ENCODE measurements around the gene PCSK6. TPM values are rescaled to one million over a fixed set of nuclear protein-coding genes. Genes with fewer than 3 reads are reported as not detected.

Gene PCSK6
- total and polyA plus RNA-seq, 2 of the 8 experiments (the other 6 are each of a cell fraction or from before 2014, with no cell fraction given), result 1.9 to 4.0 TPM

- WGBS, 2 experiments (ENCODE audit: extremely low coverage in 1 of 2, insufficient coverage in 1 of 2, insufficient read length in 1 of 2, insufficient replicate concordance in 2 of 2, low coverage in 1 of 2, low lambda C conversion rate in 2 of 2, missing lambda C conversion rate in 1 of 2), result 91% methylated on average over 14 of the region's 14 CpGs; no CpG with 5 or more reads in 1 of the 2 experiments
- no peak overlapping the region for H3K27ac ChIP-seq (ENCODE audit: low read depth, low read length)
- H2BK12ac ChIP-seq (ENCODE audit: low read depth, low read length), result no peak overlapping the region
- no peak overlapping the region for H2BK15ac ChIP-seq (ENCODE audit: low read length)
- H2BK20ac ChIP-seq (ENCODE audit: low read length), result no peak overlapping the region
- no peaks in the 10 kb centered on the region for H3K9me3 ChIP-seq (ENCODE audit: insufficient read depth in 2 of 2, low read depth in 1 of 2, low read length in 1 of 2)
- ChIA-PET POLR2A (ENCODE audit: partially characterized antibody) (interaction anchor here (1.2 kb wide), 1 partner anchor 61 kb away, joined by 3 read pairs; no protein-coding TSS in a partner anchor), CTCF (ENCODE audit: partially characterized antibody) (interaction anchor here (1.6 to 2.6 kb wide), 3 partner anchors 48 to 273 kb away, joined by 3 to 10 read pairs (median 9); no protein-coding TSS in a partner anchor)
- H3K4me3 ChIP-seq (ENCODE audit: extremely low read depth in 1 of 4, insufficient read depth in 2 of 4, low read depth in 3 of 4, low read length in 4 of 4), result no peak overlapping the region
- H4K5ac ChIP-seq (ENCODE audit: insufficient read length, low read depth, low read length), result no peak overlapping the region
- no peak overlapping the region for H2BK120ac ChIP-seq (replicated peaks; ENCODE audit: low read depth, low read length)
- no peak overlapping the region for H3K4ac ChIP-seq (replicated peaks; ENCODE audit: insufficient read length, low read depth, low read length)
- no peak overlapping the region for H2BK5ac ChIP-seq (ENCODE audit: low read depth, low read length)
- no peak overlapping the region for H3K56ac ChIP-seq (replicated peaks; ENCODE audit: insufficient read length, low read depth, low read length)
- H3K27me3 ChIP-seq (replicated peaks in 1 of 4; ENCODE audit: control insufficient read depth in 3 of 4, extremely low read depth in 1 of 4, insufficient read depth in 3 of 4, low read length in 3 of 4), result no peaks in the 10 kb centered on the region; a peak in 3 of 7 replicates
- H3K79me1 ChIP-seq (ENCODE audit: low read depth, low read length), result no peaks in the 10 kb centered on the region
- no peak overlapping the region for H3K18ac ChIP-seq (ENCODE audit: extremely low read depth, low read length)
- H2AK5ac ChIP-seq (ENCODE audit: low read depth, low read length), result no peak overlapping the region
- no peak overlapping the region for H2AFZ ChIP-seq (ENCODE audit: low read length)
- peaks cover 0 to 16% (median 10%) of the 10 kb centered on the region in 4 experiments; a peak in 6 of 7 replicates for H3K4me1 ChIP-seq (replicated peaks in 1 of 4; ENCODE audit: control insufficient read depth in 3 of 4, insufficient read depth in 4 of 4, low read length in 3 of 4)
- FAIRE-seq, result no peak
- H4K8ac ChIP-seq (ENCODE audit: extremely low read depth, insufficient read depth, low read length), result no peak overlapping the region
- H4K20me1 ChIP-seq (replicated peaks in 1 of 2; ENCODE audit: control insufficient read depth in 1 of 2, insufficient read depth in 2 of 2, low read length in 2 of 2), result no peaks in the 10 kb centered on the region
- DNase-seq (ENCODE audit: low read depth in 1 of 2, low spot score in 2 of 2), result peak in 1 of 2 experiments; percentile 41
- H3K14ac ChIP-seq (ENCODE audit: insufficient read length), result no peak overlapping the region
- no peak overlapping the region for H3K9ac ChIP-seq (replicated peaks in 1 of 4; ENCODE audit: extremely low read depth in 1 of 4, low read depth in 3 of 4, low read length in 3 of 4)
- no peak overlapping the region for H4K91ac ChIP-seq (replicated peaks; ENCODE audit: insufficient read length, low read length)
- no peak for TF ChIP-seq RBBP5 (IDR thresholded peaks at IDR 0.05; ENCODE audit: borderline replicate concordance, low read depth, low read length)
- H3K23me2 ChIP-seq (ENCODE audit: low read depth, low read length), result no peaks in the 10 kb centered on the region
- H3K4me2 ChIP-seq (ENCODE audit: insufficient read depth in 1 of 2, low read depth in 2 of 2, low read length in 2 of 2), result no peak overlapping the region
- no peaks in the 10 kb centered on the region for H3K79me2 ChIP-seq (ENCODE audit: control insufficient read depth in 1 of 2, insufficient read depth in 2 of 2, low read length in 2 of 2)
- no peaks in the 10 kb centered on the region for H3K36me3 ChIP-seq (ENCODE audit: control insufficient read depth in 2 of 4, insufficient read depth in 4 of 4, low read length in 3 of 4)
- H3K23ac ChIP-seq (ENCODE audit: insufficient read length), result no peak overlapping the region
Measured at GRCh38 chr15:101368086-101368780, 121.3 kb downstream of the PCSK6 start.

All from H1 (cell line).